Ectodermal cell (in vitro differentiated cells): ENCODE data around the gene TNS3.

ENCODE experiments used
- H3K27ac ChIP-seq: 2 replicates; pipeline ENCODE4 v1.7.0; 2013; ENCODE audit warnings: mild to moderate bottlenecking, low read depth, low read length; ENCODE audit not compliant: insufficient read depth, poor library complexity, severe bottlenecking
- H3K27me3 ChIP-seq: 2 replicates; pipeline ENCODE4 v1.7.0; 2013; ENCODE audit warnings: mild to moderate bottlenecking, low read length; ENCODE audit not compliant: insufficient read depth, control insufficient read depth, poor library complexity, severe bottlenecking
- H3K36me3 ChIP-seq: one replicate; pipeline ENCODE4 v1.7.0; 2013; ENCODE audit warnings: low read length; ENCODE audit not compliant: control insufficient read depth, insufficient read depth
- H3K4me1 ChIP-seq: one replicate; pipeline ENCODE4 v1.7.0; 2013; ENCODE audit warnings: low read length; ENCODE audit not compliant: control insufficient read depth, insufficient read depth
- H3K4me3 ChIP-seq: 2 replicates; pipeline ENCODE4 v1.7.0; 2013; ENCODE audit warnings: low read depth, low read length, control low read depth; ENCODE audit not compliant: insufficient read depth
- H3K9me3 ChIP-seq: 2 replicates; pipeline ENCODE4 v1.7.0; 2013; ENCODE audit warnings: mild to moderate bottlenecking, low read length, moderate library complexity; ENCODE audit not compliant: control insufficient read depth
- whole genome bisulfite sequencing, 2 experiments: methylation state at CpG; one replicate each; pipeline ENCODE4 v1.1.7; 2013; ENCODE audit warnings: missing lambda C conversion rate in 2 of 2; 5-methylcytosine and 5-hydroxymethylcytosine counted together

Gene TNS3

GRCh38 chr7:47503281-47503680, 78.6 kb downstream of the TNS3 start:
- no peak overlapping the region for H3K27ac ChIP-seq

DNA sequence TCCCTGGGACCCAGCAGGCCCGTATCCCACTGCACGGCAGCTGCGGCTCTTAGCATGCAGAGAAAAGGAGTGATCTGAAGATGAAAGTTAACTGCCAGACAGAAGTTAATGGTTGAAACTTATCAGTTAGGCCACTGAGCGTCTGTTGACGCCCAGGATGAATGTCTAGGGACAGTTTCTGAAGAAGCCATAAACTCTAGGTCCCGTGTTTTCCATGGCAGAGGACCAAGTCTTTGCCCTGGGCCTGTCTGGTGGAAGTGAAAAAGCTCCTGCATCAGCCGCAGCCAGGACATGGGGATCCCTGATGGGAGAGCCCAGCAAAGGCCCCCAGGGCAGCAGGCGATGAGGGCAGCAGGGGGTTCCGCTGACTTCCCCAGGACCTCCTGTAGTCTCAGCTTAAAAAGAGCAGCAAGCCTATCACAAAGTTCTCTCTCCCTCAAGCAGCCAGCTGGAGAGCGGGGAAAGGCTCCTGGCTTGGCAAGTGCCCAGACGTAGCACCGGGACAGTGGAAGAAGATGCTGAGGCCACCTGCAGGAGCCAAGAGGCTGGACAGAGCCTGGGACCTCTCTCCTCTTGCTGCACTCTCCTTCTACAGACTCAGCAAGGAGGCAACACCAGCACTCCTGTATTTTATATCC, 79.6 kb downstream of the TNS3 start:
- Histone ChIP-seq H3K4me1 (peaks cover 57% of the 10 kb centered on the region), H3K36me3 (no peaks in the 10 kb centered on the region), H3K27me3 (no peaks in the 10 kb centered on the region), H3K27ac (no peak overlapping the region), H3K4me3 (no peak overlapping the region), H3K9me3 (no peaks in the 10 kb centered on the region)
- WGBS, 2 experiments: 87 to 89% methylated on average over 12 of the region's 12 CpGs

More at GRCh38 chr7:47503281-47503680, 78.6 kb downstream of the TNS3 start:
- no peaks in the 10 kb centered on the region for H3K9me3 ChIP-seq
- no peaks in the 10 kb centered on the region for H3K27me3 ChIP-seq
- peaks cover 64% of the 10 kb centered on the region for H3K4me1 ChIP-seq
- H3K36me3 ChIP-seq: no peaks in the 10 kb centered on the region
- no peak overlapping the region for H3K4me3 ChIP-seq

DNA sequence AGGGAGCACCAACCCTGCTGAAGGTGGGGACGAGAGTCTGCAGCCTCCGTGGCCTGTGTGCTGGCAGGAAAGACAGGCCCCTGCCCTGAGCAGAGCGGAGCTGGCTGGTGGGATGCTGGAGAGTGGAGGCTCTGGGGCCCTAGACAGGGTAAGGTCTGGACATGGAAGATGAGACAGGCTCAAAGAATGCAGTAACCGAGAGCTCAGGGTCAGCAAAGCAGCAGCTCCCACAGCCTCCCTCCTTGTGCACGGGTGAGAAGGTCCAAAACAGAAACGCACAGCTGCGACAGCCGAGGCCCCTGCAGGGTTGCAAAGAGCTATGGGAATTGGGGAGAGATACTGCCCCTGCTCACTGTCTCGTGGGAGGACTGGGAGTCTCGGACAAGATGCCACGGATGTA, 80.5 kb downstream of the TNS3 start:
- Histone ChIP-seq H3K27ac (no peak overlapping the region), H3K4me3 (no peak overlapping the region), H3K27me3 (no peaks in the 10 kb centered on the region), H3K36me3 (no peaks in the 10 kb centered on the region), H3K4me1 (peaks cover 57% of the 10 kb centered on the region), H3K9me3 (no peaks in the 10 kb centered on the region)
- 92 to 93% methylated on average over 11 of the region's 11 CpGs for WGBS, 2 experiments

DNA sequence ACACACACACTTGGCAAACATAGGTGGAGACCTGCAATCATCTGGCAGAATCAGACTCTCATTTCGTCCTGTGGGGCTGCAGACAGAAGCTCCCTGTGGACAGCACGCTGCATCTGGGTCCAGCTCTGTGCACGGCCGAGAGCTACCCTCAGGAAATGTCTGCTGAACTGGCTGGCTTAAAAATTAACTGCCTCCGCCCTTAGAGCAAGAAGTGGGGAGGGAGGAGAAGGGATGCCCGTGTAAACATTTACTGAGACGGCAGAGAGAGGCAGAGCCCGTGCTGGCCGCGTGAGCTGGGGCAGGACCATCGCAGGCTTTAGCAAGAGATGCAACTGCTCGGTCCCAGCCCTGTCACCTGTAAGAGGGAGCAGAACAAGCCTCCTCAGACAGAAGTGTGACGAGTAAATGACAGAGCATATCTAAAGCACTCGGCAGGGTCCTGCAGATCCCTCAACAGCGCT, 81.8 kb downstream of the TNS3 start:
- Histone ChIP-seq H3K27me3 (no peaks in the 10 kb centered on the region), H3K4me1 (peaks cover 56% of the 10 kb centered on the region), H3K36me3 (no peaks in the 10 kb centered on the region), H3K4me3 (no peak overlapping the region), H3K27ac (no peak overlapping the region), H3K9me3 (no peaks in the 10 kb centered on the region)
- WGBS, 2 experiments: 76 to 78% methylated on average over 15 of the region's 15 CpGs

GRCh38 chr7:47498229-47499056, 83.5 kb downstream of the TNS3 start:
- Histone ChIP-seq H3K4me1 (peaks cover 53% of the 10 kb centered on the region), H3K36me3 (no peaks in the 10 kb centered on the region), H3K27me3 (no peaks in the 10 kb centered on the region), H3K9me3 (no peaks in the 10 kb centered on the region), H3K27ac (no peak overlapping the region), H3K4me3 (no peak overlapping the region)
- 91% methylated on average over 17 of the region's 17 CpGs for WGBS, 2 experiments

DNA sequence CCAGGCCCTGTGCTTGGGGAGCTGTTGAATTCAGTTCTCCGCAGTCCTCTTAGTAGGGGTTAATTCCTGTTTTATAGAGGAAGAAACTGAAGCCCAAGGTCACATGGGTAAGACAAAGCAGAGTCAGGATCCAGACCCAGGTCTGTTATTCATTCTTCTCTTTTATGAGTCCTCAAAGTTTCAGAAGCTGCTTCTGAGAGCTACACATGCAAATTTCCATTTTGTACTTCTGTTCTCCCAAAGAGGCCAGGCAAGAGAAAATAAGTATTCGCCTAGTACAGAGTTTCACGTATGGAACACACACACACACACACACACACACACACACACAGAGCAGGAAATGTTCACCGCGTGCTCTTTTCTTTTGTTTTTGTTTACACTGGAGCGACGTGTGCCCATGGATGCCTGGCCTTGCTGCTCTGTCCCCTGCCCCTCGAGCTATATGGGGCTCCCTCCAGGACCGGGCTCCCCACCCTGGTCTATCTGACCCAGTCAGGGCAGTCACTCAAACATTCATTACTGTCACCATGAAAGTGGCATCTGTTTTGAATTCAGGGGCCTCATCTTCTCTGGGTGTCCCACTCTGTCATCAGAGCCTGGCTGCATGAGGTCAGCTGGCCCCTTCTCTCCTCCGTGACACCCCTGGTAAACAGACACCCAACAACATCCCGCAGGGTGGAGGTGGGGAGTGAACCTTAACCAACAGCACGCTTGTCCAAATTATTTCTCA, 84.4 kb downstream of the TNS3 start:
- Histone ChIP-seq H3K4me1 (peaks cover 51% of the 10 kb centered on the region), H3K27me3 (no peaks in the 10 kb centered on the region), H3K36me3 (no peaks in the 10 kb centered on the region), H3K9me3 (no peaks in the 10 kb centered on the region), H3K4me3 (no peak overlapping the region), H3K27ac (no peak overlapping the region)
- 84 to 86% methylated on average over 11 to 12 of the region's 12 CpGs for WGBS, 2 experiments

DNA sequence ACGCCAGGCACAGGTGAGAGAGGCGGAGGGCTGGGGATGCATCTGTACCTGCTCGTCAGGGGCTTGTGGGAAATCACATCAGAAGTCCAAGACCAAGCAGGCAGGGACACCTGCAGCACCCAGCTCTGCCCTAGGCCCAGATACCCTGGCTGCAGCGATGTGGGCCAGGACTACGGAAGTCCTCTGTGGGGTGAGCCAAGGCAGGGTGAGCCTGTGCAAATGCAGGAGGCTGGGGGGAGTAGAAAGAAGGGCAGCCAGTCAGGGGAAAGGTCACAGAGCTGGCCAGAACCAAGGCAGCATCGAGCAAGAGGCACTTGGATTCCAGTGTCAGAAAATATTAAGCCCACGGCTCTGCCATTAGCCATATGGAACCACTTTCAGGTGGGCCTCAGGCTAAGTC, 85.2 kb downstream of the TNS3 start:
- H3K27me3 ChIP-seq: no peaks in the 10 kb centered on the region
- H3K4me3 ChIP-seq: no peak overlapping the region
- no peak overlapping the region for H3K27ac ChIP-seq
- WGBS, 2 experiments: 90 to 91% methylated on average over 7 of the region's 7 CpGs
- no peaks in the 10 kb centered on the region for H3K36me3 ChIP-seq
- H3K9me3 ChIP-seq: no peaks in the 10 kb centered on the region
- peaks cover 52% of the 10 kb centered on the region for H3K4me1 ChIP-seq

DNA sequence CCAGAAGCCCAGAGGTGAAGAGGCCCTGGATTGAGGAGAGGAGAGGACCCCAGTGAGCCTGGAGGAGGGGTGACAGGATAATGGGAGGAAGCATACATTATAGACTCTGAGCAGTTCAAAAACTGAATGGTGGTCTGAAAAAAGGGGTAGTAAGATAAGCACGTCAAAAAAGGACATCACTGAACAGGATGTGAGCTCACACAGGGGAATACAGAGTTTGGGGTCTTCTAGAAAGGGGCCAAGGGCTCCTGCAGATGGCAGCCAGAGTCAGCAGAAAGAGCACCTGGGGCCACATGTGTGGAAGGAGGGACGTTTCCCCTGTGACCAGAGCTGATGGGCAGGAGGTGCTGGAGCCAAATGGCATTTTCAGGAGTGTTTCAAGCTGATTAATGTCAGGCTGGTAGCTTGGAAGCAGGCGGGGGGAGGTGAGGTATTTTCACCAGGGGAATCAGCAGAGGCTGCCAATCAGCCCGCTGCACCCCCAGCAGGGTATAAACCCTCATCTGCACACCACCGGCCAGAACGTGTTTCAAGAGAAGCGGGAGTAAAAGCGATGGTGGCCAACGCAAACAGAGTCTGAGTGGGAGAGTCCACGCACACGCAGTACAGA, 85.8 kb downstream of the TNS3 start:
- no peak overlapping the region for H3K4me3 ChIP-seq
- WGBS, 2 experiments: 84 to 85% methylated on average over 11 of the region's 11 CpGs
- no peaks in the 10 kb centered on the region for H3K9me3 ChIP-seq
- H3K27ac ChIP-seq: no peak overlapping the region
- H3K36me3 ChIP-seq: no peaks in the 10 kb centered on the region
- peaks cover 52% of the 10 kb centered on the region for H3K4me1 ChIP-seq
- H3K27me3 ChIP-seq: no peaks in the 10 kb centered on the region

- Histone ChIP-seq H3K27me3 (no peaks in the 10 kb centered on the region), H3K4me3 (no peak overlapping the region), H3K4me1 (peaks cover 67% of the 10 kb centered on the region), H3K36me3 (no peaks in the 10 kb centered on the region), H3K9me3 (no peaks in the 10 kb centered on the region), H3K27ac (no peak overlapping the region)
- 83 to 85% methylated on average over 14 of the region's 14 CpGs for WGBS, 2 experiments
Measured at GRCh38 chr7:47493976-47494911, 87.7 kb downstream of the TNS3 start.
